HS-5 (cell line): Measurements from ENCODE around the gene DIP2C.
"Not testable (repeated sequence)": the region's sequence is repeated elsewhere in the genome, so short reads cannot be mapped to it uniquely, and the experiment has no call there.

ENCODE experiments used
- DNase-seq: peaks from one replicate; pipeline ENCODE4 v3.0.0-alpha.2; 2012; ENCODE audit warnings: low read depth

Gene DIP2C

DNA sequence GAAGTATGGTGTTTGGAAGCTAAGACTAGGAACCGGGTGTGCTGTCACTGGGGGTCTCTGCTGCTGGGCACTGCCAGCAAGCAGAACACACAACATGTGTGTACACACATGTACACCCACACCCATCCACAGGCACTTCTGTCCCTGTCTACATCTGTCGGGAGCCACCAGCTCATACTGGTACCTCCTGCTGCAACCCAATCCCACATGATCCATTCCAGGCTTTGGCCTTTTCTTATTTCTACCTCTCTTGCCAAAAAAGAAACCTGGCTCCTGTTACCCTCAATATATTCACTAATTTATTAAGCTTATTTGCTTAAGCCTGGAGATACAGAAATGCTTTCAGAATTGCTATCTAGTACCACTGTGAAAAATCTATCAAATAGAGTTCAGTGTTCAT, 246.0 kb downstream of the DIP2C start:
- DNase-seq, result no peak

DNA sequence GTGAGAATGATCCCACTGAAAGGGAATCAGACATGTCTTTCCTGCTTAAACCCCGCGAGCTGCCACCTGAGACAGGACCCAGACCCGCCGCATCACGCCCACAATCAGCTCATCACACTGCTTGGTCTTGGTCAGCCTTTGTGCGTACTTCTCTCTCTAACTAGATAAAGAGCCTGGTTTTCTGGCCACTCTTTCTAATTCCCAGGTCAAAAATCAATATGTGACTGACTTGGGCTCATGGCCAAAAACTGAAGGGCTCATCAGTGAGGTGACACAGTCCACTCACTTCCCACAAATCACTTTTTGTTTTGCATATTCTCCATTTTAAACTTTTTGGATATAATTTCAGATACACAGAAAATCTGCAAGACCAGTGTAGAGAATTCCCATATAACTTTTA, 247.3 kb downstream of the DIP2C start:
- no peak for DNase-seq

DNA sequence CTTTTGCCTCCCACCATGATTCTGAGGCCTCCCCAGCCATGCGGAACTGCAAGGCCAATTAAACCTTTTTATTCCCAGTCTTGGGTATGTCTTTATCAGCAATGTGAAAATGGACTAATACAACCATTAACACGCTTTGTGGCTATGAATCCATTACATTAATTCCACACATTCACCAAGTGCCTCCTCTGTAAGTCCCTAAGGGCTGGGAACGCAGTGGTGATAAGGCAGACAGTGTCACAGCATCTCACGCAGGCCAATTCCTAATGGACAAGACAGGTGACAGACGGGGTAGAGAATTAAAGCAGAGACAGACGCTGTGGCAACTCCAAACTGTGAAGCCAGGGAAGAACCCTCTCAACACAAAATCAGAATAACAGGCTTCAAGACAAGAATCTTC, 247.8 kb downstream of the DIP2C start:
- DNase-seq, result no peak

DNA sequence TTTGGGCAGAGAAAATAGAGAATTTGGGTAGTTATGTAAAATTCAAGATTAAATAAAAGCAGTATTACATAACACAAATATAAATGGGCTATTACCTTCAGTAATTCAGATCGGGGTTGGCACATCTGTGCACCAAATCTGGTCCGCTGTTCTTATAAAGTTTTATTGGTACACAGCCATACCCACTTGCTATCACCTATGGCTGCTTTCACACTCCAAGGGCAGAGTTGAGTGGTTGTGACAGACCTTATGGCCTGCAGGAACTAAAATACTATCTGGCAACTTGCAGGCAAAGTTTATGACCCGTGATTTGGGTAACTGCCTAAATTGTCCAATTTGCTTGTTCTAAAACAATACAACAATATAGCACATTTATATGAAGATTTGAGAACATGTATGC, 249.3 kb downstream of the DIP2C start:
- DNase-seq, result no peak

DNA sequence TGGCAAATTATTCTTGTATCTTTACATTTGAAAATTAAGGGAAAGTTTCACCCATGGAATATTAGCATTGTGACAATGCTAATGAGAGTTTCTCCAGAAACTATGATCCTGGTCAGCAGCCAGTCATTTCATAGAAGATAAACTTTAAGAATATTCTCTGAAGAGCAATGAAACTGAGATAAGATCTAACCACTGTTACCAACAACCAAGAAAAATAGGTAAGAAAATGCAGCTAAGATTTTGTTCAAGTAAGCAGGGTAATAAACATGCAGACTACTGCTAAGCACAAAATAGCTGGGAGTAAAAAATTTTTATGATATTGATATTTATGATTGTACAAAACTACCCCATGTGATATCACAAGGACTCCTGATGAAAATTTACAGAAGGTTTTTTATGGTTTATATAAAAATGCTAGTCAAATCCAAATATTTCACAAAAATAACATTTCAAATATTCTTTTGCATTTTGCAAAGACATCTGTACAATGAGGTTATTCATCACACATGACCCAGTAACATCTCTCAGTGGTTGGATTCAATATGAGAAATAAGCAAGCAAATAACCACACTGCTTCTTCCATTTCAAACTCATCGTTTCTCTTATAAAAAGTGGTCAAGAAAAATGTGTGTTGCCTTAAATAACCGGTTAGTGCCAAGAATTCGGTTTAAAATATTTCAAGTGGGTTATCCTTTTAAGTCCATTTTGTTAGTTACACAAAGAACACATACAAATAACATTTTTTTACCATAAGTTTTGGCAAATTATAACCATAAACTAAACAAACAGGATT, 251.6 kb downstream of the DIP2C start:
- no peak for DNase-seq

DNA sequence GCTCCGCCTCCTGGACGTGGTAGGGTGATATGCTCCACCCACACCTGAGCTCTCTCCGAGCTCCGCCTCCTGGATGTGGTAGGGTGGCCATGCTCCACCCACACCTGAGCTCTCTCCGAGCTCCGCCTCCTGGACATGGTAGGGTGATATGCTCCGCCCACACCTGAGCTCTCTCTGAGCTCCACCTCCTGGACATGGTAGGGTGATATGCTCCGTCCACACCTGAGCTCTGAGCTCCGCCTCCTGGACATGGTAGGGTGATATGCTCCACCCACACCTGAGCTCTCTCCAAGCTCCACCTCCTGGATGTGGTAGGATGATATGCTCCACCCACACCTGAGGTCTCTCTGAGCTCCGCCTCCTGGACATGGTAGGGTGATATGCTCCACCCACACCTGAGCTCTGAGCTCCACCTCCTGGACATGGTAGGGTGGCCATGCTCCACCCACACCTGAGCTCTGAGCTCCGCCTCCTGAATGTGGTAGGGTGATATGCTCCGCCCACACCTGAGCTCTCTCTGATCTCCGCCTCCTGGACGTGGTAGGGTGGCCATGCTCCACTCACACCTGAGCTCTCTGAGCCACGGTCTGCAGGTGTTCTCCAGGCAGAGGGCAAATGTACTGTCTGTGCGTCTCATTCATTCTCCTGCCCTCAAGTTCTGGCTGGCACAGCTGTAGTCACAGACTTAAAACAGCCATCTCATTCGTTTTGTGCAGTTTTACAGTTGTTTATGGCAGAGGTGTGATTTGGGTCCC, 252.4 kb downstream of the DIP2C start:
- DNase-seq, result no peak

DNA sequence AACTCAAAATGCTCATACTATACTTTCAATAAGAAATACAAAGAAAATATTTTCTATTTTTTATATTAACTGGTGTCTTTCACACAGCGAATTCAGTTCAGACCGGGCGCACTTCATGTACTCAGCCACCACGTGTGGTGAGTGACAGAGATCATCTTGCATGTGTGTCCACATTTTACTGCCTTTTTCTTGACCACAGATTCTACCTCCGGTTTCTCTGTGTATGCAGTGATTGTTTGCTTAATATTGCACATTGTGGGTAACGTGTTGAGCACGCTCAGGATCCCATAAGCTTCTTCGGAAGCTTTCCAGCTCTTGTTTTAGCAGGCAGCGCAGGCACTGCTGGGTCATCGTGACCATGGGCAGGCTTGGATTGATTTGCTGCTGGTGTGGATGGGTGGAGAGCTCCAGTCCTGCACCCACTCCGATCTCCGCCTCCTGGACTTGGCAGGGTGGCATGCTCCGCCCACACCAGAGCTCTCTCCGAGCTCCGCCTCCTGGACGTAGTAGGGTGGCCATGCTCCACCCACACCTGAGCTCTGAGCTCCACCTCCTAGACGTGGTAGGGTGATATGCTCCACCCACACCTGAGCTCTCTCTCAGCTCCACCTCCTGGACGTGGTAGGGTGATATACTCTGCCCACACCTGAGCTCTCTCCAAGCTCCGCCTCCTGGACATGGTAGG, 253.3 kb downstream of the DIP2C start:
- no peak for DNase-seq

DNA sequence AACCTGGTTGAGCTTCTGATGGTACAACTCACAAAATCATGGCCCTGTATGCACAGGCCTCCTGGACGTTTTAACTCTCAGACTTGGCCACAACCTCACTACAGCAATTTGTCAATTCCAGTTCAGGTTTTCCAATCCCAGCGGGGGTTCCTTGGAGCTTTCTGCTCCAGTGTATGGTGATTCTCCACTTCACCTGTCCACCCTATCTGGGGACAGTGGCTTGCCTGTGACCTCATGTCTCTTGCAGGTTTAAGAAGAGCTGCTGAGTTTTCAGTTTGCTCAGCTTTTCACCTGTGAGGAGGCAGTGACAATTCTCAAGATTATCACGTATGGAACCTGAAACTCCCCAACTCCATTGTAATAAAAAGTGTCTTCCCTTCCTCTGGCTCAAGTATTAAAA, 254.1 kb downstream of the DIP2C start:
- no peak for DNase-seq

DNA sequence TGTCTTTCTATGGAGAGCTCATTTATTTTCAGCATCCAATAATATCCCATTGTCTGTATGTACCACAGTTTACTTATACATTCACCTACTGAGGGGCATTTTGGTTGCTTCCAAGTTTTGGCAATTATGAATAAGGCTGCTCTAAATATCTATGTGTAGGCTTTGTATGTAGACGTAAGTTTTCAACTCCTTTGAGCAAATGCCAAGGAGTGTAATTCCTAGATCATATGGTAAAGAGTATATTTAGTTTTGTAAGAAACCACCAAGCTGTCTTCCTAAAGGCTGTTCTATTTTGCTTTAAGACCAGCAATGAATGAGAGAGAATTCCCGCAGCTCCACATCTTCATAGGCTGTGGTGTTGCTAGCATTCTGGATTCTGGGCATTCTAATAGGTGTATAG, 259.8 kb downstream of the DIP2C start:
- DNase-seq, result no peak

DNA sequence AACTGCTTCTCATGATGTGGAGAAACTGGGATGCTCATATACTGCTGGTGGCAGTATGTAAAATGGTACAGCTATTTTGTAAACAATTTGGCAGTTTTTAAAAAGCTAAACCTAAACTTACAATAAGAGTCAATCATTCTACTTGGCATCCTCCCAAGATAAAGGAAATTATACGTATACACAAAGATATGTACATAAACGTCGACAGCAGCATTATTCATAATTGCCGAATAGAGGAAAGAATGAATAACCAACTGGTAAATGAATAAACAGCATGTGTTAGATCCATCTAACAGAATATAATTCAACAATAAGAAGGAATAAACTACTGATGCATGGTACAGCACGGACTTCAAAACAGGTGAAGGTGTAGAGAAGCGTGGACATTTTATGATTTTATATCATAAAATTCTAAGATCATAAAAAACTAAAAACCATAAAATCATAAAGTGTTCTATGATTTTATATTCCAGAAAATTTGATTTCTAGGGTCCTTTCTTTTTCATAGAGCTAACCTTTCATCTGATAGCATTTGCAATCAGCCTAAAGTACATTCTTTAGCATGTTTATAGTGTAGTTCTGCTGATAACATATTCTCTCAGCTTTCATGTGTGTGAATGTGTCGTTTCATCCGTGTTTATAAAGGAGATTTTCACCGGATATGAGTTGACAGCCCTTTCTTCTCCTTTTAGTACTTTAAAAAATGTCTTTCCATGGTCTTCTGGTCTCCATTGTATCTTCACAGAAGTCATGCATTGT, 261.5 kb downstream of the DIP2C start:
- no peak for DNase-seq

DNA sequence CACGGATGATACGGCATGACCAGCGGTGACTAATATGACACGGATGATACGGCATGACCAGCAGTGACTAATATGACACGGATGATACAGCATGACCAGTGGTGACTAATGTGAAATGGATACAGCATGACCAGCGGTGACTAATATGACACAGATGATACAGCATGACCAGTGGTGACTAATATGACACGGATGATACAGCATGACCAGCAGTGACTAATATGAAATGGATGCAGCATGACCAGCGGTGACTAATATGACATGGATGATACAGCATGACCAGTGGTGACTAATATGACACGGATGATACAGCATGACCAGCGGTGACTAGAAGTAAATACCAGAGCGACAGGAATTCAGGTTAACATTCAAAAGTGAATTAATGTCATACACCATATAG, 264.1 kb downstream of the DIP2C start:
- DNase-seq, result not testable (repeated sequence)

DNA sequence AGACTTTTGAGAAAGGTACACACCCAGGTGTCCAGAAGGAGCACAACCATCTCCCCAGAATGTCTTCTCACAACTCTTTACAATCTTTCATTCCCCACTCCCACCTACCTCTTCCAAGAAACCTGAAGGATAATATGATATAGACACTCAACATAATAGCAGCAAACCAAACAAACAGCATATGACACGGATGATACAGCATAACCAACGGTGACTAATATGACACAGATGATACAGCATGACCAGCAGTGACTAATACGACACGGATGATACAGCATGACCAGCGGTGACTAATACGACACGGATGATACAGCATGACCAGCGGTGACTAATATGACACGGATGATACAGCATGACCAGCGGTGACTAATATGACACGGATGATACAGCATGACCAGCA, 264.7 kb downstream of the DIP2C start:
- not testable (repeated sequence) for DNase-seq

DNA sequence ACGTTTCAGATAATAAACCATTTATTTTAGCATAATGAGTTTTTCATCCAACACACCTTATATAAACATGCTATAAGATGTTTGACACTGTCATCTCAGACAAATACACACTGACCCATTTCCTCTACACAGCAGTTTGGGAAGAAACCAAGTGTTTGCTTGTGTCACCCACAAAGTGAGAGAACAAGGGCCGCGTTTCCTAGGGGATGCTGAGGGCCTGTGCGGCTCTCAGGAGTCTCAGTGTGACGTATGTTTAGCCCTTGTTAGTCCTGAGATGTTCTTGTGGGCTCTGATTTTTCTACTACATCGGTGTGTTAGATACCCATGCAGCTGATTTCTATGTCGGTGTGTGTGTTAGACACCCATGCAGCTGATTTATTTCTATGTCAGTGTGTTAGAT, 266.3 kb downstream of the DIP2C start:
- no peak for DNase-seq

DNA sequence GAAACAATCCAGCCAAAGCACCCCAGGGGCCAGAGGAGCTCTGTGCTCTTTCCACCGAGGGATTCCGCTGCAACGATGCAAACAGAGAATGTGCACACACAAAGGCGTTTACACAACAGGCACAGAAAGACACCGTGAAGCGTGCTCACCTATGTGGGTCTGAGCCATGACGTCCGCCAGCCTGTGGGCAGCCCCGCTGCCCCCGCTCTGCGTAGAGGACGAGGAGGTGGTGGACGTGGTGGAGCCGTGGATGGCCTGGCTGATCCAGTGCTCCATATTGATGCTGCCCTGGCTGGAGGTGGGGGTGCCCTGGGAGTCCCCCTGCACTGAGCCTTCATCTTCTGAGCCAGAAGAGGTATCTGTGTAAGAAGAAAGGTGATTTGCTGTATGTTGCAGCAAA, 266.8 kb downstream of the DIP2C start:
- DNase-seq, result no peak

DNA sequence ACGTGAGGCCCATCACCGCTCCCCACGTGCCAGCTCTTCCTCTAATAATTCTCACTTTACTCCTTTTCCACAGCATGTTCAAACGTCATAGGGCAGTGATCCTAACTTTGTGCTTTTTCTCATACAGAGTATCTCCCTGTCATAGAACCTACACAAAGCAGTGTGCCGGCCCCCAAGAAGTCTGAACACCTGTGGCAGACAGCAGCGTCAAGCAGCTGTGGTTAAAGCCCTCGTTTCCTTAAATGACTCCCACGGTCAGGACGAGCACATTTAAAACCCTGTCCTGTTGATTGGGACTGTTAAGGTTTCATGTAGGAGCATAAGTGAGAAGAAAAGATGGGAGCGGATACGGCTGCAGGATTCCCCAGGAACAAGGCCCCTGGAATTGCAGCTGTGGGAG, 267.2 kb downstream of the DIP2C start:
- no peak for DNase-seq

DNA sequence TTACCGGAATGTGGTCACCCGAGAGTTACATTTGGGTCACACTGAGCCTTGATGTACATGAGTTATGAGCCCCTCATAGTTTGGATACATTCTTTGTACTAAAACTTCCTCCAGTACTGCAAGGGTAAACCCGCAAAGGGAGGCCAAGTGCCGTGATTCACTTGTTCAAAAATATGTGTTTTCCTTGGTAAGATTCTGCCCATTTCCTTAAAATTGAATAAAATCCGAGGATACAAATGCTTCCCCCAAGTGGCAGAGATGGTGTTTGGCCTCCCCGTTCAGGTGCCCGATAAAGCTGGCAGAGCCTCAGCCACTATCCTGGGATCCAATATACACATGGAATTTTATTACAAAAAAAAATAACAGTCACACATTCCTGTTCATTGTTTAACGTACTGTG, 268.3 kb downstream of the DIP2C start:
- no peak for DNase-seq

DNA sequence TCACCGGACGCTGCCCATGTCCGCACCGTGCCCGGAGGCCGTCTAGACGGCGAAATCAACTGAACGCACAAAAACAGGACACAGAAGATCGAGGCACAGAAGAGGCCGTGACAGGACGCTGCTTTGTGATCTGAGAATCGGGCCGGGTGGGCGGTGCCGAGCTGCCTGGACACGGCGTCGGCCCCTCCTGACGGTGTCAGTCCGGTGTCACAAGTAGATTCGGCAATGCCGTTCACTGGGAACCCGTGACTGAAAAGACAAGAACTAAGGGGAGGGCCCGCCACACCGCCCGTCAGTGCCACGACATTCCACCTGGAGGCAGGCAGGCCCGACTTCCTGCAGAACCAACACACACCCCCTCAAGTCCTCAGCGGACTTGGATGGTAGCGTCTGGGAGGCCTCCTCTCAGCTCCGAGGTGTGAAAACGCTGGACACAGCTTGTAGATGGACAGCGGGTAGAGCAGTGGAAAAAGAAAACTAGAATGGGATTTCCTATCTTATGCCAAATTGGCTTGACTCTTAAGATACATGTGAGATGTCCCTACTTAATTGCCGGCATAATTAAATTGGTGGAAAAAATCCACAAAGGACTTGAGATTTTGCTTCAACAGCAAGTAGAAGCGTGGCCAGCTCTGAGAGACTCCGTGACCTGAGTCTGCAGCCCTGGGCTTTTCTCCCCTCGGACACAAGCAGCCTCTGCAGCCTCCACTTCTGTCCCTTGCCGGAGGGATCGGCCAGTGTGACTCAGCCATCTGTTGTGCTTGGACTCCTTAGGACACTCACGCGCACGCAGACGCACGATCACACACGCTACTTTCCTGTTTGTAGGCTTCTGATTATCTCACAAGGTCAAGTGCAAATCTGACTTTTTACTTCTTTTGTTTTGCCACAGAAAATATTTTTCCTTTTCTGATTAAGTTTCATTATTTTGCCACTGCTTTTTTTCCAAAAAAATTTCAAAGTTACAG, 269.0 kb downstream of the DIP2C start:
- no peak for DNase-seq

DNA sequence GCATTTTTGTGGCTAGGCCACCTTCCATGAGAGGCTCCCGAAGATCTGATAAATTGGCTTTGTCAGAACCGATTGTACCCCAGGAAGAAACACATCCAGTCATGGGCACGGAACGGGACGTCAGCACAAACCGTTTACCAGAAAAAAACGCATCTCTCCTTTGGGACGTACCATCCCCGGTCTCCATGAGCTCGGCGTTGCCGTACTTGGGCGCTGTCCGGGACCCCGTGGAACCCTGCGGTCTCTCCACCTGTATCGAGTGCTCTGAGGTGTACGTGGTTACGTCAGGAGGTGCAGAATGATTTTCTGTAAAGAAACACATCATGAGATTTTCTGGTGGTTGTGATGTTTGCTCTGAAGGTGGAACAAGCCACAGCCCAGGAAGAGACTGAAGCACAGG, 270.6 kb downstream of the DIP2C start:
- no peak for DNase-seq

DNA sequence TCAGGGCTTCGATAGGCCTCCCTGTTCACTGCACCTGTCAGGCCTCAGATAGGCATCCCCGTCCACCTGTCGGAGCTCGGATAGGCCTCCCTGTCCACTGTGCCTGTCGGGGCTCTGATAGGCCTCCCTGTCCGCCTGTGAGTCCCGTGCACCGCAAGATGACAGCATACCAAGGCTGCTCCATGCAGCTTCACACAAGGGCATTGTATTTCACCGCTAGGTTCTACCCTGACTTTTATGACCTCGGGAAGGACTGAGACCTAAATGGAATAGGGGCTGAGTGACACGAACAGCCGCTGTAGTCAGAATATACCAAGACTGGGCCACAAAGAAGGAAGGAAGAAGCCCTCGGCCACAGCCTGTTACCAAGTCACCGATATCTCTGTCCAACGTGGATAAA, 271.2 kb downstream of the DIP2C start:
- no peak for DNase-seq

DNA sequence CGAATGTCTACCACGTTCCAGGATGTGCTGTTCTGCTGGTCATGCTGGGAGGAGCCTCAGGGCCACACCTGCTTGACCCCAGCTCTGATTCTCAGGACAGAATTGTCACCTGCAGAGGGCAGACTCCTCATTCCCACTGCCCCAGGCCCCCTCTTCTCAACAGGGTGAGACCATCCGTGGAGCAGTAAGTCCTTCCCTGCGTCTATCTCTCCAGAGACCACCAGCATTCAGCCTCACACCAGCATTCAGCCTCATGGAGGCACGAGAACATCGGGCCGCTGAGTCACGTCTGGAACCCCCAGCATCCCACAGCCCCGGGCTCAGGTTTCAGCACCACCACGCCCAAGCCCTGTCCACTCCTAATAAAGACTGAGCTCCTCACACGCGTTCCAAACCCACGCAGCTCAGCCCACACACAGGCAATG, 273.4 kb downstream of the DIP2C start:
- no peak for DNase-seq

DNA sequence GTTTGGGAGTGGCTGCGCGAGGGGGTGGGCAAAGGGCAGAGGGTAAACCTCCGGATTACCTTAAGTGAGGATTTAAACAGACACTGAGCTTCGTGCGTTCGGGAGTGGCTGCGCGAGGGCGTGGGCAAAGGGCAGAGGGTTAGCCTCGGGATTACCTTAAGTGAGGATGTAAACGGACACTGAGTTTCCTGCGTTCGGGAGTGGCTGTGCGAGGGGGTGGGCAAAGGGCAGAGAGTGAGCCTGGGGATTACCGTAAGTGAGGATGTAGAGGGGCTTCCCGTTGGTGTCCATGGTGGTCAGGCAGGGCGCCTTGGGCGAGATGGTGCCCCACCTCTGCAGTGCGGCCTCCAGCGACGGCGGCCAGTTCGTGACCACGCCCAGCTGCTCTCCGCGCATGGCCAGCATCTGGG, 275.8 kb downstream of the DIP2C start:
- DNase-seq, result no peak
